ENCODE data around the gene PLCB4. TPM values are rescaled to one million over a fixed set of nuclear protein-coding genes. Genes with fewer than 3 reads are reported as not detected.

The PLCB4 gene
- total RNA-seq, 1 donor: 4.1 TPM

DNA sequence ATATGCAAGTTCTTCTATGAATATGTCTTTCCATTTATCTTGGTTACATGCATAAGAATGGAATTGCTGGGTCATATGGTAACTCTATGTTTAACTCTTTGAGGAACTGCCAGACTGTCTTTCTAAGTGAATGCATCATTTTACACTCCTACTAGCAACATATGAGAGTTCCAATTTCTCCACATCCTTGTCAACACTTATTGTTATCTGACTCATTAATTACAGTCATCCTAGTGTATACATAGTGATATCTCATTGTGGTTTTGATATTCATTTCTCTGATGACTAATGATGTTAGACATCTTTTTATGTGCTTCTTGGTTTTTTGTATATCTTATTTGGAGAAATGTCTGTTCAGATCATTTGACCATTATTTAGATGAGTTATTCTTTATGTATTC is 348.8 kb downstream of the PLCB4 start:
- H3K4me3 ChIP-seq (ENCODE audit: low read depth, low read length): no peak overlapping the region
- peak; percentile 38 for DNase-seq (ENCODE audit: low read depth)
- no peak for TF ChIP-seq CTCF (IDR thresholded peaks at IDR 0.05; ENCODE audit: insufficient read depth, low read length)

DNA sequence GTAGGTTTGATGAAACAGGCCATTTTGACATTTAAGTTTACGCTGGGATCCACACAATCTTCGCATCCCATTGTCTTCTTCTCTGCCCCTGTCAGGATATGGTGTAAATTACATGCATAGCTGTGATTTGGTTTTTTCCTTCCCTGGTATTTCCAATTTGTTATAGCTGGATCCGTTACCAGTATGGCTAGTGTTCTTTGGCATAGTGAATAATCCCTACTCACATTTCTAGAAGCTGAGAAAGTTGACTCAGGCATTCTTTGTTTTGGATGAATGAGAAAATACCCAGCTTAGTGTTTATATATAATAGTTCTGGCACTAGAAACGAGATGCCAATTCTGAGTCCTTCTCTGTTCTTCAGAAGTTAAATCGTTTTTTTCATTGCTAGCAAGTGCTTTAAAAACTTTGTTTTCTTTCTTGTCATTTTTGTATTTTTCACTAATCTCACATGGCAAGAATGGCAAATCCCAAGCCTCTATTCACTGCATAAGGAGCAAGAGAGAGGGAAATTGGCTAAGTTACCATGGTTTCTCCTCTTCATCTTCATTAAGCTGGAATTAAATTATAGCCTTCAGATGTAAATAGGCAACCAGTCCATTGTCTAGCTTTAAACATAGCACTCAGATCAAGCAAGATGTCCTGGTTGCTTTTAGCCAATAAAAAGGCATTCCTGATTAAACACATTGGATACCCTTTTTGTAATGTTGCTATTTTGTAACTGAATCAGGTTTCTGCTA is 353.6 kb downstream of the PLCB4 start:
- TF ChIP-seq CTCF (IDR thresholded peaks at IDR 0.05; ENCODE audit: insufficient read depth, low read length): no peak
- no peak for DNase-seq (ENCODE audit: low read depth)
- no peak overlapping the region for H3K4me3 ChIP-seq (ENCODE audit: low read depth, low read length)

DNA sequence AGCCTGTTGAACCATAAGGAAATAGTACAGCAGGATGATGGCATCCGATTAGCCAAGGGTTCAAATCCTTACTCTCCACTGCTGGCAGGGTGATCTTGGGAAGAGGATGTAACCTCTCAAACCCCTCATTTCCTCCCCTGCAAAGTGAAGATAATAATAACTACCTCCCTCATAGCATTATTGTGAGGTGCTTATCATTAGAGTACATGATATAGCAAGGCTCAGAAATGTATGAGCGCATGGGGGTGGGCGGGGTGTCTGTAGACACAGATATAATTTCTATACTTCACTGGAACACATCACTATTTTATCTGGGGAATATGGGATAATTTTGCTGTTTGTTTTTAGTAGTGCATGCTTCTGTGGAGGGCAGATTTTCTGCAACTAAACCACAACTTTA is 355.7 kb downstream of the PLCB4 start:
- H3K4me3 ChIP-seq (ENCODE audit: low read depth, low read length): no peak overlapping the region
- no peak for TF ChIP-seq CTCF (IDR thresholded peaks at IDR 0.05; ENCODE audit: insufficient read depth, low read length)
- no peak for DNase-seq (ENCODE audit: low read depth)

GRCh38 chr20:9427430-9428291 is 358.8 kb downstream of the PLCB4 start:
- H3K4me3 ChIP-seq (ENCODE audit: low read depth, low read length): no peak overlapping the region
- peak; percentile 11 for DNase-seq (ENCODE audit: low read depth)
- TF ChIP-seq CTCF (IDR thresholded peaks at IDR 0.05; ENCODE audit: insufficient read depth, low read length): no peak

GRCh38 chr20:9428292-9428607 is 359.4 kb downstream of the PLCB4 start:
- H3K4me3 ChIP-seq (ENCODE audit: low read depth, low read length): no peak overlapping the region
- peak; percentile 11 for DNase-seq (ENCODE audit: low read depth)
- TF ChIP-seq CTCF (IDR thresholded peaks at IDR 0.05; ENCODE audit: insufficient read depth, low read length): no peak

DNA sequence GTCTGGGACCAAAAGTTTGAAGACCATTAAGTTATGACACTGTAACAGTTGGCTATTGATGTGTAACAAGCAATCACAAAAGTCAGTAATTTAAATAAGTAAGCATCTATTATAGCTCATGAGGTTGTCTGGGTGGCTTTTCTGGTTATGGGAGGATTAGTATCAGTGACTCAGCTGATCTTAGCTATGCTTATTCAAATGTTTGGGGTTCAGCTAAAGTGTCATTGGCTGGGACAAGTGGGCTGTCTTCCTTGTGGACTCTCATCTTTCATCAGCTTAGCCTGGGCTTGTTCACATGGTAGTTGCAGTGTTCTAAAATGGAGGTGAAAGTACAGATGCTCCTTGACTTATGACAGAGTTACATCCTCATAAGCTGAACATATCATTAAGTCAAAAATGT is 370.9 kb downstream of the PLCB4 start:
- no peak for DNase-seq (ENCODE audit: low read depth)
- no peak for TF ChIP-seq CTCF (IDR thresholded peaks at IDR 0.05; ENCODE audit: insufficient read depth, low read length)

More for the DNA sequence above, 370.9 kb downstream of the PLCB4 start:
- H3K4me3 ChIP-seq (ENCODE audit: low read depth, low read length): no peak overlapping the region

Measured in fibroblast of the aortic adventitia (primary cell).